ENCODE results near the gene DYNLT5. TPM values are rescaled to one million over a fixed set of nuclear protein-coding genes. Genes with fewer than 3 reads are reported as not detected.

The DYNLT5 gene
- total RNA-seq (1 to 10 TPM in 6 of 10 donors, under 1 TPM in 4; 0.89 to 4.2 (median 1.5) TPM), polyA plus RNA-seq (1 to 10 TPM; 1.3 to 7.0 TPM)
- long read RNA-seq, donor 1, partial matches to known transcripts = 0 of 2 reads
- long read RNA-seq, donor 1, other reads (novel, unspliced or antisense) = 1 of 2 reads
- long read RNA-seq, donor 2, partial matches to known transcripts = 0 of 5 reads
- long read RNA-seq, donor 2, other reads (novel, unspliced or antisense) = 4 of 5 reads
- long read RNA-seq, donor 3, partial matches to known transcripts = 0 of 2 reads
- long read RNA-seq, donor 3, other reads (novel, unspliced or antisense) = 0 of 2 reads

- ATAC-seq (peak; percentile 92 to 97 (median 96)), DNase-seq (peak; percentile 70 to 74)
- peaks cover 3 to 33% (median 20%) of the 10 kb centered on the region in 9 donors for H3K4me1 ChIP-seq
- peaks cover 0 to 19% (median 6%) of the 10 kb centered on the region in 7 donors for H3K27me3 ChIP-seq
- H3K36me3 ChIP-seq = no peaks in the 10 kb centered on the region
- intact Hi-C loops (cut with DNase I) = loop anchor here in 3 of 10 donors (10.0 kb wide), 3 partner anchors 173 to 497 kb away; partner anchors contain the start of genes DNAI4 (in 1 of the 3), MIER1 (in 1 of the 3) and SLC35D1 (in 1 of the 3)
- peak within 1 kb of the TSS; percentile 33 to 64 (median 58) for H3K4me3 ChIP-seq
- peak within 1 kb of the TSS; percentile 41 to 89 (median 81) for H3K27ac ChIP-seq
- TF ChIP-seq, protein P1, sequence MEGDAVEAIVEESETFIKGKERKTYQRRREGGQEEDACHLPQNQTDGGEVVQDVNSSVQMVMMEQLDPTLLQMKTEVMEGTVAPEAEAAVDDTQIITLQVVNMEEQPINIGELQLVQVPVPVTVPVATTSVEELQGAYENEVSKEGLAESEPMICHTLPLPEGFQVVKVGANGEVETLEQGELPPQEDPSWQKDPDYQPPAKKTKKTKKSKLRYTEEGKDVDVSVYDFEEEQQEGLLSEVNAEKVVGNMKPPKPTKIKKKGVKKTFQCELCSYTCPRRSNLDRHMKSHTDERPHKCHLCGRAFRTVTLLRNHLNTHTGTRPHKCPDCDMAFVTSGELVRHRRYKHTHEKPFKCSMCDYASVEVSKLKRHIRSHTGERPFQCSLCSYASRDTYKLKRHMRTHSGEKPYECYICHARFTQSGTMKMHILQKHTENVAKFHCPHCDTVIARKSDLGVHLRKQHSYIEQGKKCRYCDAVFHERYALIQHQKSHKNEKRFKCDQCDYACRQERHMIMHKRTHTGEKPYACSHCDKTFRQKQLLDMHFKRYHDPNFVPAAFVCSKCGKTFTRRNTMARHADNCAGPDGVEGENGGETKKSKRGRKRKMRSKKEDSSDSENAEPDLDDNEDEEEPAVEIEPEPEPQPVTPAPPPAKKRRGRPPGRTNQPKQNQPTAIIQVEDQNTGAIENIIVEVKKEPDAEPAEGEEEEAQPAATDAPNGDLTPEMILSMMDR (IDR thresholded peaks at IDR 0.05) = peak in 7 of 9 donors; percentile 1 to 58 (median 38)
- H3K9me3 ChIP-seq = no peaks in the 10 kb centered on the region
- 5 to 7% methylated on average over 35 of the region's 35 CpGs for WGBS, 2 donors
Observed at GRCh38 chr1:66752000-66752592, at the start of gene DYNLT5. Gene DYNLT5 (plus strand): TSS chr1:66752459. CDS start chr1:66754659, 2,200 bp downstream.

GRCh38 chr1:66704177-66704875 is 47.9 kb upstream of the DYNLT5 start:
- no peak for ATAC-seq
- peaks cover 0 to 8% (median 0%) of the 10 kb centered on the region in 9 donors for H3K4me1 ChIP-seq
- DNase-seq = no peak
- no peaks in the 10 kb centered on the region for H3K27me3 ChIP-seq
- TF ChIP-seq, protein P1 (IDR thresholded peaks at IDR 0.05) = no peak
- no peaks in the 10 kb centered on the region for H3K36me3 ChIP-seq
- H3K4me3 ChIP-seq = no peak overlapping the region
- 71 to 75% methylated on average over 4 of the region's 4 CpGs for WGBS, 2 donors
- H3K9me3 ChIP-seq = no peaks in the 10 kb centered on the region
- intact Hi-C loops (cut with DNase I) = no loop called here
- H3K27ac ChIP-seq = no peak overlapping the region

GRCh38 chr1:66705110-66705509 is 47.1 kb upstream of the DYNLT5 start:
- intact Hi-C loops (cut with DNase I) = no loop called here
- no peaks in the 10 kb centered on the region for H3K9me3 ChIP-seq
- no peak overlapping the region for H3K27ac ChIP-seq
- ATAC-seq (peak in 1 of 8 donors; percentile 17), DNase-seq (no peak)
- TF ChIP-seq, protein P1 (IDR thresholded peaks at IDR 0.05) = no peak
- 79 to 83% methylated on average over 5 of the region's 5 CpGs for WGBS, 2 donors
- no peaks in the 10 kb centered on the region for H3K27me3 ChIP-seq
- no peak overlapping the region for H3K4me3 ChIP-seq
- H3K36me3 ChIP-seq = no peaks in the 10 kb centered on the region
- H3K4me1 ChIP-seq = peaks cover 0 to 8% (median 0%) of the 10 kb centered on the region in 9 donors

DNA sequence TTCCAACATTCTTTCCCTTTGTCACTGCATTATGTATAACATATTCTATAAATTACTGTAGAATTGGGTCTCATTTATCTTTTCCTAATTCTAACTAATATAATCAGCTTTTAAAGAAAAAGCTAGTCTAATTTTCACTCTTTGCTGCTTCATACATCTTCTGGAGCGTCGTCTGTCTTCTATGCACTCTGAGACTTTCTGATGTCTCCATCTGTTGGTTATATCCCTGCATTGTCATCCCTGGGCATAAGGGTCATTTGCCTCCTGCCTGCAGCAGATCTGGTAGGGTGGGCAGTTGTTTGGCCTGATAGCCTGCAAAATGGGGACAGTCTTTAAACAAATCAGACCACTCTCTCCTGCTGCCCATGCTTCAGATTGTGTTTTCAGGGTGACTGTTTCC is 40.8 kb upstream of the DYNLT5 start:
- H3K4me3 ChIP-seq = no peak overlapping the region
- no peaks in the 10 kb centered on the region for H3K4me1 ChIP-seq
- no peaks in the 10 kb centered on the region for H3K36me3 ChIP-seq
- WGBS, 2 donors = 17 to 33% methylated on average over 2 of the region's 2 CpGs
- TF ChIP-seq, protein P1 (IDR thresholded peaks at IDR 0.05) = peak in 5 of 9 donors; percentile 13 to 45 (median 23)
- DNase-seq (no peak), ATAC-seq (no peak)
- no peaks in the 10 kb centered on the region for H3K9me3 ChIP-seq
- H3K27me3 ChIP-seq = no peaks in the 10 kb centered on the region
- intact Hi-C loops (cut with DNase I) = no loop called here
- H3K27ac ChIP-seq = no peak overlapping the region

Measured in heart right ventricle (tissue), 16 donors.